SU-DHL-6 (cell line): ENCODE results near the gene VEZT.

Source experiments
- EZH2phosphoT487 ChIP-seq: fragments of 200-600 bp; sonication (generic), shearing (Covaris generic); conservative IDR thresholded peaks from 2 replicates; pipeline ENCODE4 v1.6.1; 2018; ENCODE audit warnings: mild to moderate bottlenecking, antibody characterized with exemption, low read length, moderate library complexity, mixed read lengths
- TF ChIP-seq, protein P1 (sequence below): fragments of 200-600 bp; sonication (generic); IDR thresholded peaks from one replicate; pipeline ENCODE4 v1.5.1; 2017; ENCODE audit warnings: antibody characterized with exemption, mild to moderate bottlenecking, low read length, moderate library complexity; ENCODE audit not compliant: insufficient read depth, poor library complexity, severe bottlenecking

DNA sequence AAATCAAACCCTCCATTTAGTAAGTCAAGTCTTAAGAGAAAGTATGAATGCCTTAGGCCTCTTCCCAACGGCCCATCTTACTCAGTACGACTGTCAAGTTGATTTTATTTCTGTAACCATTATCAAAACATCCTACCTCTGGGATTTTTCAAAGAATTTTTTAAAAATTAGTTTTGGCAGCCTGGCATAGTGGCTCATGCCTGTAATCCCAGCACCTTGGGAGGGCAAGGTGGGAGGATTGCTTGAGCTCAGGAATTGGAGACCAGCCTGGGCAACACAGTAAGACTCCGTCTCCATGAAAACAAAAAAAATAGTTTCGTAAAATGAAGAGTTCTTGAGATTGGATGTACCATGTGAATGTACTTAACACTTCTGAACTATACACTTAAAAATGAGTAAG is 4.5 kb upstream of the VEZT start:
- TF ChIP-seq, protein P1, sequence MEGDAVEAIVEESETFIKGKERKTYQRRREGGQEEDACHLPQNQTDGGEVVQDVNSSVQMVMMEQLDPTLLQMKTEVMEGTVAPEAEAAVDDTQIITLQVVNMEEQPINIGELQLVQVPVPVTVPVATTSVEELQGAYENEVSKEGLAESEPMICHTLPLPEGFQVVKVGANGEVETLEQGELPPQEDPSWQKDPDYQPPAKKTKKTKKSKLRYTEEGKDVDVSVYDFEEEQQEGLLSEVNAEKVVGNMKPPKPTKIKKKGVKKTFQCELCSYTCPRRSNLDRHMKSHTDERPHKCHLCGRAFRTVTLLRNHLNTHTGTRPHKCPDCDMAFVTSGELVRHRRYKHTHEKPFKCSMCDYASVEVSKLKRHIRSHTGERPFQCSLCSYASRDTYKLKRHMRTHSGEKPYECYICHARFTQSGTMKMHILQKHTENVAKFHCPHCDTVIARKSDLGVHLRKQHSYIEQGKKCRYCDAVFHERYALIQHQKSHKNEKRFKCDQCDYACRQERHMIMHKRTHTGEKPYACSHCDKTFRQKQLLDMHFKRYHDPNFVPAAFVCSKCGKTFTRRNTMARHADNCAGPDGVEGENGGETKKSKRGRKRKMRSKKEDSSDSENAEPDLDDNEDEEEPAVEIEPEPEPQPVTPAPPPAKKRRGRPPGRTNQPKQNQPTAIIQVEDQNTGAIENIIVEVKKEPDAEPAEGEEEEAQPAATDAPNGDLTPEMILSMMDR, result no peak
- no peak for TF ChIP-seq EZH2phosphoT487
